Uterus (tissue), 2 donors: ENCODE measurements around the gene NRG3.
"Not testable (repeated sequence)": the region's sequence is repeated elsewhere in the genome, so short reads cannot be mapped to it uniquely, and the experiment has no call there.

ENCODE experiments used
- POLR2A ChIP-seq, 2 donors: fragments of 450-650 bp; IDR thresholded peaks; one replicate each; pipeline ENCODE4 v1.6.1; 2016; ENCODE audit warnings: antibody characterized with exemption in 2 of 2, mild to moderate bottlenecking in 1 of 2, moderate library complexity in 1 of 2
- TF ChIP-seq, protein P1 (sequence below), 4 experiments: fragments of 200-600 bp in 2 of 4; fragments of 450-650 bp in 2 of 4; sonication (generic) in 2 of 4; IDR thresholded peaks; one replicate each; pipeline ENCODE4 v1.5.1; 2016 to 2019; ENCODE audit warnings: antibody characterized with exemption in 4 of 4, mild to moderate bottlenecking in 2 of 4, moderate library complexity in 1 of 4

DNA sequence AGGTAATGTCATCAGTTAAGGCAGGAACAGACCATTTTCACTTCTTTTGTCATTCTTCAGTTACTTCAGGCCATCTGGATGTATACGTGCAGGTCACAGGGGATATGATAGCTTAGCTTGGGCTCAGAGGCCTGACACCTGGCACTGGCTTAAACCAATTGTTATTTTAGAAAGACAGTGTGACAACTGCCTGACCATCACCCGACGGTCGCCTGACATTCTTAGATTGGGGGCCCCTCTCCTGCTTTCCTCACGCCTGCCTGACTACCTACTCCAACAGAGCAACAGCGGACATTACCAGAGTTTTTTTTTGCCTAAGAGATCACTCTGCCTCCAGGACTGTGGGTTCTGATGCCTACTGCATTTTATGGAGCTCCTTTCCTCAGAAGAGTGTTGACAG lies 803.5 kb downstream of the NRG3 start:
- TF ChIP-seq POLR2A (IDR thresholded peaks at IDR 0.05) = not testable (repeated sequence)
- TF ChIP-seq, protein P1, sequence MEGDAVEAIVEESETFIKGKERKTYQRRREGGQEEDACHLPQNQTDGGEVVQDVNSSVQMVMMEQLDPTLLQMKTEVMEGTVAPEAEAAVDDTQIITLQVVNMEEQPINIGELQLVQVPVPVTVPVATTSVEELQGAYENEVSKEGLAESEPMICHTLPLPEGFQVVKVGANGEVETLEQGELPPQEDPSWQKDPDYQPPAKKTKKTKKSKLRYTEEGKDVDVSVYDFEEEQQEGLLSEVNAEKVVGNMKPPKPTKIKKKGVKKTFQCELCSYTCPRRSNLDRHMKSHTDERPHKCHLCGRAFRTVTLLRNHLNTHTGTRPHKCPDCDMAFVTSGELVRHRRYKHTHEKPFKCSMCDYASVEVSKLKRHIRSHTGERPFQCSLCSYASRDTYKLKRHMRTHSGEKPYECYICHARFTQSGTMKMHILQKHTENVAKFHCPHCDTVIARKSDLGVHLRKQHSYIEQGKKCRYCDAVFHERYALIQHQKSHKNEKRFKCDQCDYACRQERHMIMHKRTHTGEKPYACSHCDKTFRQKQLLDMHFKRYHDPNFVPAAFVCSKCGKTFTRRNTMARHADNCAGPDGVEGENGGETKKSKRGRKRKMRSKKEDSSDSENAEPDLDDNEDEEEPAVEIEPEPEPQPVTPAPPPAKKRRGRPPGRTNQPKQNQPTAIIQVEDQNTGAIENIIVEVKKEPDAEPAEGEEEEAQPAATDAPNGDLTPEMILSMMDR (IDR thresholded peaks at IDR 0.05) = not testable (repeated sequence)
